Transverse colon (tissue), 4 donors: Measurements from ENCODE around the gene TOP1. TPM values are rescaled to one million over a fixed set of nuclear protein-coding genes. Genes with fewer than 3 reads are reported as not detected.

Experiments used
- DNase-seq: peaks from one replicate; pipeline ENCODE4 v3.0.0-alpha.2; 2019
- H3K27ac ChIP-seq, 4 donors: fragments of 200-600 bp; sonication (generic); 2 replicates each; pipeline ENCODE4 v1.5.1; 2016 to 2018; ENCODE audit warnings: inconsistent platforms in 4 of 4
- H3K27me3 ChIP-seq: fragments of 200-600 bp; sonication (generic); 2 replicates; pipeline ENCODE4 v1.5.1; 2017; ENCODE audit warnings: inconsistent platforms
- H3K36me3 ChIP-seq, 4 donors: fragments of 200-600 bp; sonication (generic); 2 replicates each; pipeline ENCODE4 v1.5.1; 2017 to 2019; ENCODE audit warnings: inconsistent platforms in 4 of 4
- H3K4me1 ChIP-seq, 4 donors: fragments of 200-600 bp; sonication (generic); 2 replicates each; pipeline ENCODE4 v1.5.1; 2017 to 2020; ENCODE audit warnings: inconsistent platforms in 4 of 4
- H3K4me3 ChIP-seq, 4 donors: fragments of 200-600 bp; sonication (generic); 1 replicate in 1 of 4; 2 replicates in 3 of 4; pipeline versions ENCODE4 v1.5.1 to v1.6.1; 2017 to 2019; ENCODE audit warnings: inconsistent platforms in 4 of 4
- H3K9me3 ChIP-seq, 2 donors: fragments of 200-600 bp; sonication (generic); 2 replicates each; pipeline ENCODE4 v1.5.1; 2017 to 2019; ENCODE audit warnings: inconsistent platforms in 2 of 2
- CTCF ChIP-seq, 5 experiments: fragments of 200-600 bp in 3 of 5; fragments of 450-650 bp in 2 of 5; sonication (generic) in 3 of 5; IDR thresholded peaks; 1 replicate in 2 of 5; 2 replicates in 3 of 5; pipeline ENCODE4 v1.5.1; 2016 to 2017; ENCODE audit warnings: antibody characterized with exemption in 5 of 5, inconsistent platforms in 3 of 5, mild to moderate bottlenecking in 2 of 5, moderate library complexity in 1 of 5
- EP300 ChIP-seq: sonication (generic); formaldehyde crosslinking; IDR thresholded peaks from one replicate; pipeline ENCODE4 v1.6.1; 2017; ENCODE audit warnings: antibody characterized with exemption, low read depth
- POLR2A ChIP-seq: fragments of 450-650 bp; IDR thresholded peaks from one replicate; pipeline ENCODE4 v1.6.1; 2016; ENCODE audit warnings: antibody characterized with exemption, mild to moderate bottlenecking, moderate library complexity
- POLR2AphosphoS5 ChIP-seq, 3 donors: sonication (generic); formaldehyde crosslinking; IDR thresholded peaks; one replicate each; pipeline ENCODE4 v1.6.1; 2016; ENCODE audit warnings: antibody characterized with exemption in 3 of 3
- WGBS, 2 donors: methylation state at CpG; one replicate each; pipeline ENCODE4 v1.1.5; 2018; ENCODE audit warnings: low coverage in 1 of 2; 5-methylcytosine and 5-hydroxymethylcytosine counted together
- in situ Hi-C, 4 donors: fragments of 200-750 bp; cut with MboI; loops; one replicate each; pipeline versions ENCODE4 v1.15.0 to v1.15.1; 2017; ENCODE audit warnings: low sequenced_read_pairs in 3 of 4, low pct_ligation_motif_present in 1 of 4, low pct_unique_long_range_greater_than_20kb in 1 of 4
- intact Hi-C: fragments of 100-400 bp; cut with DNase I; formaldehyde crosslinking; loops from one replicate; pipeline ENCODE4 v1.15.1; 2023; ENCODE audit warnings: low total_unique reads
- total RNA-seq, 4 donors: library from RNA; depleted of rRNA; stranded (reverse); fragments of >200 nt; gene quantifications; one replicate each; pipeline ENCODE4 v1.1.0, GENCODE V29; 2016

The TOP1 gene
- 10 to 100 TPM; 29.6 to 52.3 (median 36.9) TPM for total RNA-seq

- peak; percentile 100 for DNase-seq
- H3K27ac ChIP-seq = peak within 1 kb of the TSS; percentile 95 to 97 (median 96)
- H3K27me3 ChIP-seq = no peaks in the 10 kb centered on the region
- intact Hi-C loops = no loop called here
- in situ Hi-C loops = no loop called here
- H3K4me3 ChIP-seq = peak within 1 kb of the TSS; percentile 88 to 97 (median 94)
- WGBS, 2 donors = 0 to 1% methylated on average over 5 to 46 of the region's 85 CpGs
- peaks cover 21 to 43% (median 40%) of the 10 kb centered on the region in 4 donors for H3K4me1 ChIP-seq
- TF ChIP-seq EP300 (no peak), POLR2A (peak; percentile 96), POLR2AphosphoS5 (IDR thresholded peaks at IDR 0.05) (peak; percentile 99)
- no peaks in the 10 kb centered on the region for H3K9me3 ChIP-seq
- H3K36me3 ChIP-seq = no peaks in the 10 kb centered on the region
Observed at GRCh38 chr20:41028359-41029149, at the start of gene TOP1. Gene TOP1, plus strand, starts transcription at chr20:41028822. Its CDS starts 246 bp downstream, at chr20:41029068.

- no peak overlapping the region for H3K4me3 ChIP-seq
- no peaks in the 10 kb centered on the region for H3K36me3 ChIP-seq
- in situ Hi-C loops (loop anchor here in 3 of 4 donors (10.0 to 25.0 kb wide), 3 partner anchors 116 to 358 kb away; partner anchors contain the start of gene LPIN3 (in 1 of the 3)), intact Hi-C loops (no loop called here)
- H3K27me3 ChIP-seq = no peaks in the 10 kb centered on the region
- whole genome bisulfite sequencing, 2 donors = 91% methylated on average over 2 of the region's 2 CpGs; no CpG with 5 or more reads in 1 of the 2 donors
- no peaks in the 10 kb centered on the region for H3K4me1 ChIP-seq
- peaks cover 17 to 20% of the 10 kb centered on the region in 2 donors for H3K9me3 ChIP-seq
- DNase-seq = no peak
- TF ChIP-seq CTCF (IDR thresholded peaks at IDR 0.05) = no peak
- TF ChIP-seq POLR2AphosphoS5 (IDR thresholded peaks at IDR 0.05) = no peak
- TF ChIP-seq EP300 = no peak
- TF ChIP-seq POLR2A = no peak
- H3K27ac ChIP-seq = no peak overlapping the region
Observed at GRCh38 chr20:40979247-40979646, 49.4 kb upstream of the TOP1 start.

- TF ChIP-seq POLR2AphosphoS5 (IDR thresholded peaks at IDR 0.05) (no peak), POLR2A (no peak), EP300 (no peak), CTCF (IDR thresholded peaks at IDR 0.05) (no peak)
- H3K27ac ChIP-seq = no peak overlapping the region
- WGBS, 2 donors = 75 to 83% methylated on average over 3 to 4 of the region's 4 CpGs
- H3K4me1 ChIP-seq = no peaks in the 10 kb centered on the region
- H3K36me3 ChIP-seq = no peaks in the 10 kb centered on the region
- DNase-seq = no peak
- no peak overlapping the region for H3K4me3 ChIP-seq
- H3K9me3 ChIP-seq = peaks cover 17 to 20% of the 10 kb centered on the region in 2 donors
- in situ Hi-C loops (loop anchor here in 2 of 4 donors (10.0 to 25.0 kb wide), 2 partner anchors 115 to 357 kb away; partner anchors contain the start of gene LPIN3 (in 1 of the 2)), intact Hi-C loops (no loop called here)
- no peaks in the 10 kb centered on the region for H3K27me3 ChIP-seq
Observed at GRCh38 chr20:40980106-40980827, 48.4 kb upstream of the TOP1 start.

GRCh38 chr20:40980828-40981310 is 47.8 kb upstream of the TOP1 start:
- peaks cover 17 to 20% of the 10 kb centered on the region in 2 donors for H3K9me3 ChIP-seq
- 98% methylated on average over 6 of the region's 6 CpGs; no CpG with 5 or more reads in 1 of the 2 donors for WGBS, 2 donors
- no peak for TF ChIP-seq POLR2AphosphoS5 (IDR thresholded peaks at IDR 0.05)
- TF ChIP-seq POLR2A = no peak
- TF ChIP-seq EP300 = no peak
- no peak for TF ChIP-seq CTCF (IDR thresholded peaks at IDR 0.05)

More at GRCh38 chr20:40980828-40981310, 47.8 kb upstream of the TOP1 start:
- Histone ChIP-seq H3K4me1 (no peaks in the 10 kb centered on the region), H3K4me3 (no peak overlapping the region), H3K27me3 (no peaks in the 10 kb centered on the region), H3K27ac (no peak overlapping the region), H3K36me3 (no peaks in the 10 kb centered on the region)
- no peak for DNase-seq
- in situ Hi-C loops (loop anchor here in 2 of 4 donors (10.0 to 25.0 kb wide), 2 partner anchors 114 to 356 kb away; partner anchors contain the start of gene LPIN3 (in 1 of the 2)), intact Hi-C loops (no loop called here)
